ENCODE measurements around the gene SAP130. TPM values are rescaled to one million over a fixed set of nuclear protein-coding genes. Genes with fewer than 3 reads are reported as not detected.

The SAP130 gene
- total and polyA plus RNA-seq, 2 of the 8 experiments (the other 6 are each of a cell fraction or from before 2014, with no cell fraction given), result 51.4 to 54.3 TPM

- no peak for TF ChIP-seq GTF2F1 (IDR thresholded peaks at IDR 0.05; ENCODE audit: borderline replicate concordance, low read depth, low read length)
- no peak for TF ChIP-seq CEBPB (IDR thresholded peaks at IDR 0.05; ENCODE audit: low read depth, low read length)
- no peak for TF ChIP-seq GABPA (IDR thresholded peaks at IDR 0.05; ENCODE audit: borderline replicate concordance, insufficient read depth, low read length)
Measured at GRCh38 chr2:127995725-127996124, 32.1 kb downstream of the SAP130 start (continued).

All from H1 (cell line).